ENCODE data around the gene RFX2.

DNA sequence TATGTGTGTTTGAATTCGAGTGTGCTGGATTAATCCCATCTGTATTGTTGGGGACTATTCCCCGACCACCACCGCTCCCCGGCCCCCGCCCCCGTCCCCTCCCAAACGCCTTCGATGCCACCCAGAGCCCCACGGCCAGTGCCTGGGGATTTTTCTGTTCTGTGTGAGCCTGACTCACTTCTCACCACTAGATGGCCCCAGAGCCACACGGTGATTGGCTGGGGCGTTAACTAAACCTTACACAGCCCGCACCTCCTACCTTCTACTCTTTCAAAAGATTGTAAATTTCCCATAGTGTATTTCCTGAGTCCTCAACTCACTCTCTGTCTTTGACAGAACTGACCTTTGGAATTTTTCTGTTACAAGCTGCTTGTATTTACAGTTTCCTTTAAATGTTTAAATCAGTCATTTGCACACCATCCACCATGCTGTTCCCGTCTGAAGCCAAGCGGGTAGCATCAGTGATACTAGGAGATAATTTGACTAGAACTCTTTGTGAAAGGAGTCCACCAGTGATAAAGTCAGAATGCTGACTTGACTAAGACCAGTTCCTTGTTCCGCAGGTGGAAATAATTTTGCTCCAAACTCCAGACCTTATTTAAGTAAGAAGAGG, 61.4 kb downstream of the RFX2 start:
- TF ChIP-seq, protein P1, sequence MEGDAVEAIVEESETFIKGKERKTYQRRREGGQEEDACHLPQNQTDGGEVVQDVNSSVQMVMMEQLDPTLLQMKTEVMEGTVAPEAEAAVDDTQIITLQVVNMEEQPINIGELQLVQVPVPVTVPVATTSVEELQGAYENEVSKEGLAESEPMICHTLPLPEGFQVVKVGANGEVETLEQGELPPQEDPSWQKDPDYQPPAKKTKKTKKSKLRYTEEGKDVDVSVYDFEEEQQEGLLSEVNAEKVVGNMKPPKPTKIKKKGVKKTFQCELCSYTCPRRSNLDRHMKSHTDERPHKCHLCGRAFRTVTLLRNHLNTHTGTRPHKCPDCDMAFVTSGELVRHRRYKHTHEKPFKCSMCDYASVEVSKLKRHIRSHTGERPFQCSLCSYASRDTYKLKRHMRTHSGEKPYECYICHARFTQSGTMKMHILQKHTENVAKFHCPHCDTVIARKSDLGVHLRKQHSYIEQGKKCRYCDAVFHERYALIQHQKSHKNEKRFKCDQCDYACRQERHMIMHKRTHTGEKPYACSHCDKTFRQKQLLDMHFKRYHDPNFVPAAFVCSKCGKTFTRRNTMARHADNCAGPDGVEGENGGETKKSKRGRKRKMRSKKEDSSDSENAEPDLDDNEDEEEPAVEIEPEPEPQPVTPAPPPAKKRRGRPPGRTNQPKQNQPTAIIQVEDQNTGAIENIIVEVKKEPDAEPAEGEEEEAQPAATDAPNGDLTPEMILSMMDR (IDR thresholded peaks at IDR 0.05; ENCODE audit: low read depth, low read length, poor library complexity, severe bottlenecking), result peak; percentile 74
- no peak for TF ChIP-seq EZH2phosphoT487 (IDR thresholded peaks at IDR 0.05; ENCODE audit: borderline replicate concordance, low read length)

All from DOHH2 (cell line).